ENCODE measurements around the gene IER5L. TPM values are rescaled to one million over a fixed set of nuclear protein-coding genes. Genes with fewer than 3 reads are reported as not detected.

IER5L gene
- 8.9 and 16.2 TPM in 2 replicates for polyA plus RNA-seq (2012; rRNA removed)
- polyA plus RNA-seq (2012; cell fraction: cytosol; rRNA removed), result 6.6 and 9.6 TPM in 2 replicates
- 22.0 and 25.7 TPM in 2 replicates for polyA plus RNA-seq (2012; cell fraction: nucleus; rRNA removed)

DNA sequence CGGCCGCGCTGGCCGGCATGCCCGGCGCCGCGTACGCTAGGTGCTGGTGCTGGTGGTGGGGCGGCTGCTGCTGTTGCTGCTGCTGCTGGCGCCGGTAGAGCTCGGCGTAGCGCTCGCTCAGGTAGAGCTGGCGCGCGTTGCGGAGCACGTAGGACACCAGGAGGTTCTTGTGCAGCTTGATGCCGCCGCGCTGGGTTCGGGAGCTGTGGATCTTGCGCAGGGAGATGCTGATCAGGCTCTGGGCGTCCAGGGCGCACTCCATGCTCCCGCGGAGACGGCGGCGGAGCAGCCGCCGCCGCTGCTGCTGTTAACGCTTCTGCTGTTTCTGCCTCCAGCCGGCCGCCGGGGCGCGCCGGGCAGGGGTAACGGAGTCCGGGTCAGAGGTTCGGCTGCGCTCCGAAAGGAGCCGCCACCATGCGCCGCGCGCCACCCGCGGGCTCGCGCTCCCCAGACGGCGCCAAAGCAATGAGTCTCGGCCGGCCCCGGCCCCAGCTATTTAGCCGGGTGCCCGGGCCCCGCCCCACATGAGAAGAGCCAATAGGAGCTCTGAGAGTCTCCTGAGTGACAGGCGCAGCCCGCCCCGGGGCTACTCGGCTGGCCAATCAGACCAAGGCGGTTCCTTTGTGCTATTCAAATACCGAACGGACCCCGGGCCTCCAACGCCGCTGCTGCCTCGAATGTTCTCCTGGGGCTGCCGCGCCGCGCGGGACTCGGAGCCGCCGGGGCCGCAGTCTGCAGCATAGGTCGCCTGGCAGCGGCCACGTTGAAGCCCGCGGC, at the start of gene IER5L:
IER5L (minus strand) TSS at position 471 of the 777 bp plus-strand sequence; CDS start at position 262, 209 bp downstream.
- CTCF ChIA-PET, result interaction anchor here (0.7 to 9.3 kb wide), 10 partner anchors 38 to 446 kb away, joined by 3 to 183 read pairs (median 3); no protein-coding TSS in a partner anchor
- H3K4me1 ChIP-seq (ENCODE audit: control insufficient read depth in 1 of 2, insufficient read depth in 2 of 2, low read depth in 1 of 2, low read length in 1 of 2), result peaks cover 14 to 19% of the 10 kb centered on the region in 2 experiments; a peak in 3 of 4 replicates
- no peaks in the 10 kb centered on the region for H3K9me3 ChIP-seq
- peak within 1 kb of the TSS; percentile 99 for H3K9ac ChIP-seq
- H3K27ac ChIP-seq (ENCODE audit: low read depth in 2 of 2, low read length in 1 of 2), result peak within 1 kb of the TSS; percentile 96 to 97
- no peaks in the 10 kb centered on the region for H3K27me3 ChIP-seq (ENCODE audit: insufficient read depth)
- H3F3A ChIP-seq (replicated peaks; ENCODE audit: insufficient read depth), result peaks cover 22% of the 10 kb centered on the region
- no peaks in the 10 kb centered on the region for H3K9me2 ChIP-seq
- peaks cover 37% of the 10 kb centered on the region for H3K79me2 ChIP-seq (ENCODE audit: insufficient read depth)
- no peak within 1 kb of the TSS for H2AFZ ChIP-seq (ENCODE audit: low read depth)
- H3K4me3 ChIP-seq (ENCODE audit: low read depth in 2 of 2, low read length in 1 of 2), result peak within 1 kb of the TSS; percentile 90 to 98
- peaks cover 0 to 10% of the 10 kb centered on the region in 2 experiments for H3K36me3 ChIP-seq (replicated peaks in 1 of 2; ENCODE audit: control insufficient read depth in 1 of 2, insufficient read depth in 2 of 2, low read length in 1 of 2)
- H3K4me2 ChIP-seq, result peak within 1 kb of the TSS; percentile 91
- WGBS (ENCODE audit: low lambda C conversion rate), result no CpG with 5 or more reads among the region's 90 CpGs
- POLR2A ChIA-PET, result interaction anchor here (0.6 to 3.5 kb wide), 48 partner anchors 9 to 448 kb away, joined by 3 to 37 read pairs (median 5); partner anchors contain the start of gene NTMT1
- peaks cover 19% of the 10 kb centered on the region for H4K20me1 ChIP-seq (ENCODE audit: insufficient read depth)
- DNase-seq, result peak; percentile 99
- peak; percentile 83 for TF ChIP-seq CHD2 (IDR thresholded peaks at IDR 0.05; ENCODE audit: low read length, partially characterized antibody)
- no peak for TF ChIP-seq FOXJ3 (CRISPR knock-in tag; IDR thresholded peaks at IDR 0.05)
- TF ChIP-seq, protein P1, sequence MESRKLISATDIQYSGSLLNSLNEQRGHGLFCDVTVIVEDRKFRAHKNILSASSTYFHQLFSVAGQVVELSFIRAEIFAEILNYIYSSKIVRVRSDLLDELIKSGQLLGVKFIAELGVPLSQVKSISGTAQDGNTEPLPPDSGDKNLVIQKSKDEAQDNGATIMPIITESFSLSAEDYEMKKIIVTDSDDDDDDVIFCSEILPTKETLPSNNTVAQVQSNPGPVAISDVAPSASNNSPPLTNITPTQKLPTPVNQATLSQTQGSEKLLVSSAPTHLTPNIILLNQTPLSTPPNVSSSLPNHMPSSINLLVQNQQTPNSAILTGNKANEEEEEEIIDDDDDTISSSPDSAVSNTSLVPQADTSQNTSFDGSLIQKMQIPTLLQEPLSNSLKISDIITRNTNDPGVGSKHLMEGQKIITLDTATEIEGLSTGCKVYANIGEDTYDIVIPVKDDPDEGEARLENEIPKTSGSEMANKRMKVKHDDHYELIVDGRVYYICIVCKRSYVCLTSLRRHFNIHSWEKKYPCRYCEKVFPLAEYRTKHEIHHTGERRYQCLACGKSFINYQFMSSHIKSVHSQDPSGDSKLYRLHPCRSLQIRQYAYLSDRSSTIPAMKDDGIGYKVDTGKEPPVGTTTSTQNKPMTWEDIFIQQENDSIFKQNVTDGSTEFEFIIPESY (IDR thresholded peaks at IDR 0.05; ENCODE audit: borderline replicate concordance, low read depth), result 0 out of 2 replicates have a peak, but pooled peaks have one; percentile 21
- TF ChIP-seq POLR2AphosphoS5 (IDR thresholded peaks at IDR 0.05; ENCODE audit: low read depth, low read length), result peak; percentile 100
- TF ChIP-seq YY1 (IDR thresholded peaks at IDR 0.05; ENCODE audit: low read depth), result peak; percentile 66; the same call in 1 of the 2 replicates
- TF ChIP-seq, protein P2, sequence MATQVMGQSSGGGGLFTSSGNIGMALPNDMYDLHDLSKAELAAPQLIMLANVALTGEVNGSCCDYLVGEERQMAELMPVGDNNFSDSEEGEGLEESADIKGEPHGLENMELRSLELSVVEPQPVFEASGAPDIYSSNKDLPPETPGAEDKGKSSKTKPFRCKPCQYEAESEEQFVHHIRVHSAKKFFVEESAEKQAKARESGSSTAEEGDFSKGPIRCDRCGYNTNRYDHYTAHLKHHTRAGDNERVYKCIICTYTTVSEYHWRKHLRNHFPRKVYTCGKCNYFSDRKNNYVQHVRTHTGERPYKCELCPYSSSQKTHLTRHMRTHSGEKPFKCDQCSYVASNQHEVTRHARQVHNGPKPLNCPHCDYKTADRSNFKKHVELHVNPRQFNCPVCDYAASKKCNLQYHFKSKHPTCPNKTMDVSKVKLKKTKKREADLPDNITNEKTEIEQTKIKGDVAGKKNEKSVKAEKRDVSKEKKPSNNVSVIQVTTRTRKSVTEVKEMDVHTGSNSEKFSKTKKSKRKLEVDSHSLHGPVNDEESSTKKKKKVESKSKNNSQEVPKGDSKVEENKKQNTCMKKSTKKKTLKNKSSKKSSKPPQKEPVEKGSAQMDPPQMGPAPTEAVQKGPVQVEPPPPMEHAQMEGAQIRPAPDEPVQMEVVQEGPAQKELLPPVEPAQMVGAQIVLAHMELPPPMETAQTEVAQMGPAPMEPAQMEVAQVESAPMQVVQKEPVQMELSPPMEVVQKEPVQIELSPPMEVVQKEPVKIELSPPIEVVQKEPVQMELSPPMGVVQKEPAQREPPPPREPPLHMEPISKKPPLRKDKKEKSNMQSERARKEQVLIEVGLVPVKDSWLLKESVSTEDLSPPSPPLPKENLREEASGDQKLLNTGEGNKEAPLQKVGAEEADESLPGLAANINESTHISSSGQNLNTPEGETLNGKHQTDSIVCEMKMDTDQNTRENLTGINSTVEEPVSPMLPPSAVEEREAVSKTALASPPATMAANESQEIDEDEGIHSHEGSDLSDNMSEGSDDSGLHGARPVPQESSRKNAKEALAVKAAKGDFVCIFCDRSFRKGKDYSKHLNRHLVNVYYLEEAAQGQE (IDR thresholded peaks at IDR 0.05; ENCODE audit: low read depth, low read length), result peak; percentile 82
- TF ChIP-seq SMC3 (IDR thresholded peaks at IDR 0.05; ENCODE audit: low read depth, low read length), result 0 out of 2 replicates have a peak, but pooled peaks have one; percentile 17
- TF ChIP-seq, protein P3, sequence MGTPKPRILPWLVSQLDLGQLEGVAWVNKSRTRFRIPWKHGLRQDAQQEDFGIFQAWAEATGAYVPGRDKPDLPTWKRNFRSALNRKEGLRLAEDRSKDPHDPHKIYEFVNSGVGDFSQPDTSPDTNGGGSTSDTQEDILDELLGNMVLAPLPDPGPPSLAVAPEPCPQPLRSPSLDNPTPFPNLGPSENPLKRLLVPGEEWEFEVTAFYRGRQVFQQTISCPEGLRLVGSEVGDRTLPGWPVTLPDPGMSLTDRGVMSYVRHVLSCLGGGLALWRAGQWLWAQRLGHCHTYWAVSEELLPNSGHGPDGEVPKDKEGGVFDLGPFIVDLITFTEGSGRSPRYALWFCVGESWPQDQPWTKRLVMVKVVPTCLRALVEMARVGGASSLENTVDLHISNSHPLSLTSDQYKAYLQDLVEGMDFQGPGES (IDR thresholded peaks at IDR 0.05; ENCODE audit: low read depth, low read length), result peak; percentile 93
- no peak for TF ChIP-seq TCF12 (IDR thresholded peaks at IDR 0.05)
- no peak for TF ChIP-seq RFX5 (IDR thresholded peaks at IDR 0.05; ENCODE audit: low read length)
- TF ChIP-seq TAF1 (IDR thresholded peaks at IDR 0.05; ENCODE audit: borderline replicate concordance, low read depth, low read length), result peak; percentile 100
- TF ChIP-seq FOSL2 (IDR thresholded peaks at IDR 0.05; ENCODE audit: borderline replicate concordance, low read depth), result no peak
- peak; percentile 98; the same call in 1 of the 2 replicates for TF ChIP-seq SIN3A (IDR thresholded peaks at IDR 0.05; ENCODE audit: borderline replicate concordance, low read depth, low read length)
- TF ChIP-seq PBX3 (IDR thresholded peaks at IDR 0.05), result peak; percentile 100
- peak; percentile 73; the same call in 1 of the 2 replicates for TF ChIP-seq MAX (IDR thresholded peaks at IDR 0.05; ENCODE audit: low read depth)
- peak; percentile 46 for TF ChIP-seq MXI1 (IDR thresholded peaks at IDR 0.05; ENCODE audit: low read depth, low read length)
- peak; percentile 18; the same call in 1 of the 2 replicates for TF ChIP-seq CTCF (IDR thresholded peaks at IDR 0.05)
- no peak for TF ChIP-seq NFIC (IDR thresholded peaks at IDR 0.05; ENCODE audit: borderline replicate concordance)

Measured in SK-N-SH (cell line).